ENCODE measurements around the gene STK11IP.

Gene STK11IP

GRCh38 chr2:219626540-219626939 lies 28.9 kb downstream of the STK11IP start:
- no peak for DNase-seq
- TF ChIP-seq GATA1 (IDR thresholded peaks at IDR 0.05; ENCODE audit: low read depth, low read length) (no peak), POLR2A (IDR thresholded peaks at IDR 0.05; ENCODE audit: low read length) (no peak)

- DNase-seq: no peak
Measured at GRCh38 chr2:219627103-219628100, 29.7 kb downstream of the STK11IP start, which contains the start of gene SLC4A3. Gene SLC4A3, plus strand, starts transcription at chr2:219627630. Its CDS starts 363 bp downstream, at chr2:219627993.

GRCh38 chr2:219628235-219628985 lies 30.8 kb downstream of the STK11IP start:
- no peak for TF ChIP-seq POLR2A (IDR thresholded peaks at IDR 0.05; ENCODE audit: low read length)
- DNase-seq: no peak

More at GRCh38 chr2:219627103-219628100, 29.7 kb downstream of the STK11IP start, which contains the start of gene SLC4A3:
- TF ChIP-seq POLR2A (IDR thresholded peaks at IDR 0.05; ENCODE audit: low read length): no peak
- no peak for TF ChIP-seq GATA1 (IDR thresholded peaks at IDR 0.05; ENCODE audit: low read depth, low read length)

GRCh38 chr2:219628986-219629901 lies 31.6 kb downstream of the STK11IP start:
- TF ChIP-seq POLR2A (IDR thresholded peaks at IDR 0.05; ENCODE audit: low read length) (no peak), GATA1 (IDR thresholded peaks at IDR 0.05; ENCODE audit: low read depth, low read length) (no peak)
- DNase-seq: no peak

GRCh38 chr2:219629976-219630695 lies 32.5 kb downstream of the STK11IP start:
- TF ChIP-seq GATA1 (IDR thresholded peaks at IDR 0.05; ENCODE audit: low read depth, low read length): no peak
- no peak for DNase-seq

- no peak for DNase-seq
- no peak for TF ChIP-seq GATA1 (IDR thresholded peaks at IDR 0.05; ENCODE audit: low read depth, low read length)
Measured at GRCh38 chr2:219630770-219631405, 33.2 kb downstream of the STK11IP start.

GRCh38 chr2:219631406-219631891 lies 33.8 kb downstream of the STK11IP start:
- no peak for TF ChIP-seq GATA1 (IDR thresholded peaks at IDR 0.05; ENCODE audit: low read depth, low read length)
- TF ChIP-seq POLR2A (IDR thresholded peaks at IDR 0.05; ENCODE audit: low read length): no peak
- DNase-seq: no peak

- no peak for DNase-seq
- TF ChIP-seq POLR2A (IDR thresholded peaks at IDR 0.05; ENCODE audit: low read length): no peak
- no peak for TF ChIP-seq GATA1 (IDR thresholded peaks at IDR 0.05; ENCODE audit: low read depth, low read length)
Measured at GRCh38 chr2:219631904-219632759, 34.5 kb downstream of the STK11IP start.

- no peak for TF ChIP-seq GATA1 (IDR thresholded peaks at IDR 0.05; ENCODE audit: low read depth, low read length)
- no peak for TF ChIP-seq POLR2A (IDR thresholded peaks at IDR 0.05; ENCODE audit: low read length)
Measured at GRCh38 chr2:219632760-219633105, 35.1 kb downstream of the STK11IP start.

GRCh38 chr2:219633276-219634065 lies 35.8 kb downstream of the STK11IP start:
- no peak for DNase-seq
- TF ChIP-seq GATA1 (IDR thresholded peaks at IDR 0.05; ENCODE audit: low read depth, low read length): no peak
- TF ChIP-seq POLR2A (IDR thresholded peaks at IDR 0.05; ENCODE audit: low read length): no peak

More at GRCh38 chr2:219632760-219633105, 35.1 kb downstream of the STK11IP start:
- no peak for DNase-seq

All from erythroblast (primary cell).